Activated naive CD8-positive, alpha-beta T cell treated with anti-CD3 and anti-CD28 coated beads, Interleukin-2, amount 50 U/mL, for 24 hours (primary cell): Measurements from ENCODE around the gene WNK4.
"Not testable (repeated sequence)": the region's sequence is repeated elsewhere in the genome, so short reads cannot be mapped to it uniquely, and the experiment has no call there.

ENCODE experiments used
- ATAC-seq: fragments of 150-1000 bp; cut with Tn5 transposase; one replicate; pipeline ENCODE4 v1.10.0; 2021
- DNase-seq: peaks from one replicate; pipeline ENCODE4 v3.0.0; 2021
- H3K27ac Mint-ChIP-seq: one replicate; pipeline ENCODE4 v1.8.0; 2021; ENCODE audit warnings: mild to moderate bottlenecking, mixed read lengths
- H3K27me3 Mint-ChIP-seq: one replicate; pipeline ENCODE4 v1.8.0; 2021; ENCODE audit warnings: mixed read lengths
- H3K36me3 Mint-ChIP-seq: one replicate; pipeline ENCODE4 v1.8.0; 2021; ENCODE audit warnings: low read depth, mixed read lengths
- H3K4me1 Mint-ChIP-seq: one replicate; pipeline ENCODE4 v1.8.0; 2021; ENCODE audit warnings: mixed read lengths
- H3K4me3 Mint-ChIP-seq: one replicate; pipeline ENCODE4 v1.8.0; 2021; ENCODE audit warnings: mild to moderate bottlenecking, moderate library complexity, mixed read lengths
- H3K9me3 Mint-ChIP-seq: one replicate; pipeline ENCODE4 v1.8.0; 2021; ENCODE audit warnings: mixed read lengths

The WNK4 gene

DNA sequence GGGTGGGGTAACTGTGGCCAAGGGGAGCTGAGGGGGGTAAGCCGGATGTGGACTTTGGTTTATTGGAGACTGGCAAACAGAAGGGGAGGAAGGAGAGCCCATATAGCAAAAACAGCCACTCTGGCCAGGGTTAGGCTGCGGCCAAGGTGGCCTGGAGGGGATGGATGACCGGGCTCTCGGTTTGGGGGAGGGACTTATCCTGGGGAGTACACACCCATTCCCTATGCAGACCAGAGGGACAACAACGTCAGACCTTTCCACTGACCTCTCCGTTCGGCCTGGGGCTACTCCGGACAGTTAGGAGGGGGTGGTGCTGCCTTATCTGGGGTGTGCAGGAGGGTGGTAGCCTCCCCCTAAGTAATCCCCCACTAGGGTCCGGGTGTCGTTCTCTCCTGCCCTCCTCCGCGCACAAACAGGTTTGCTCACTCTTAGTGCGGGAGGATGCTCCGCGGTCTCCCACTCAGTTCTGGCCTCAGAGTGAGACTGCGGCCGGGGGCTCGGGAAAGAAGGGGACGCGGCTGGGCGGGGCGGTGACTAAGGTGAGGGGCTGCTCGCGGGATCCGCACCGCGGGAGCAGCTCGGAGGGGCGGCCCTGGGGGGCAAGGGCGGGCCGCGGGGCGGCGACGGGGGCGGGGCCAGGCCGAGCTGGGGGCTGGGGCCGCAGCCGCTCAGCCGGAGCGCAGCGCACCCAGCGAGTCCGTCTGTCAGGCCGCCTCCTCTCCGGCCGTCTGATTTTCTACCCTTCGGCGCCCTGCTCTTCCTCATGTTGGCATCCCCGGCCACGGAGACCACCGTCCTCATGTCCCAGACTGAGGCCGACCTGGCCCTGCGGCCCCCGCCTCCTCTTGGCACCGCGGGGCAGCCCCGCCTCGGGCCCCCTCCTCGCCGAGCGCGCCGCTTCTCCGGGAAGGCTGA is at the start of gene WNK4:
Gene WNK4, plus strand, starts transcription at position 675 of the 915 bp plus-strand sequence. Its CDS starts 89 bp downstream, at position 764.
- Mint-ChIP-seq H3K4me1 (peaks cover 21% of the 10 kb centered on the region), H3K9me3 (no peaks in the 10 kb centered on the region), H3K36me3 (peaks cover 27% of the 10 kb centered on the region), H3K27me3 (peaks cover 45% of the 10 kb centered on the region), H3K27ac (no peak within 1 kb of the TSS), H3K4me3 (no peak within 1 kb of the TSS)
- DNase-seq (no peak), ATAC-seq (no peak)

DNA sequence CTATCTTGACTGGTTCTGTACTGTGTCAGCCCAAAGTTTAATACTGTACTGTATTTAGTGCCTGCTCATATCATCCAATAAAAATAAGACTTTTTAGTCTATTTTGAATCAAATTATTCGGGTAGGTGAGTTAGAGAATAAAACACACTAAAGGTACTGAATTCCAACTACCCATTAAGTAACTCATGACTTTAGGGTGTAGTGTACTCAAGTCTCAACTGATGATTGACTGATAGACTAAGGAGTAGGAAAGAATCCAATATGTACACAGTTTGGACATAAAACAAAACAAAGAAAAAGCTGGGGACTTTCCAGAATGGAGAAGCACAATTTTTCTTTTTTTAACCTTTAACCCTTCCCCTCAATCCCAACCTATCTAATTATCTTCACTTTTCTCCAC is 39.7 kb upstream of the WNK4 start:
- no peaks in the 10 kb centered on the region for H3K9me3 Mint-ChIP-seq
- H3K27me3 Mint-ChIP-seq: peaks cover 6% of the 10 kb centered on the region
- DNase-seq (no peak), ATAC-seq (no peak)
- peaks cover 18% of the 10 kb centered on the region for H3K4me1 Mint-ChIP-seq
- no peak overlapping the region for H3K4me3 Mint-ChIP-seq
- no peaks in the 10 kb centered on the region for H3K36me3 Mint-ChIP-seq
- H3K27ac Mint-ChIP-seq: no peak overlapping the region

DNA sequence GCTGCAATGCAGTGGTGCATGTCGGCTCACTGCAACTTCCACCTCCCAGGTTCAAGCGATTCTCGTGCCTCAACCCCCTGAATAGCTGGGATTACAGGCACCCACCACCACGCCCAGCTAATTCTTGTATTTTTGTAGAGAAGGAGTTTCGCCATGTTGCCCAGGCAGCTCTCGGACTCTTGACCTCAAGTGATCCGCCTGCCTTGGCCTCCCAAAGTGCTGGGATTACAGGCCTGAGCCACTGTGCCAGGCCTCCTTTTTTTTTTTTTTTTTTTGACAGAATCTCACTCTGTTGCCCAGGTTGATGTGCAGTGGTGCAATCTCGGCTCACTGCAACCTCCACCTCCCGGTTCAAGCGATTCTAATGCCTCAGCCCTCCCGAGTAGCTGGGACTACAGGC is 37.5 kb upstream of the WNK4 start:
- H3K9me3 Mint-ChIP-seq, H3K27me3 Mint-ChIP-seq, H3K4me3 Mint-ChIP-seq, H3K36me3 Mint-ChIP-seq, DNase-seq, ATAC-seq: not testable (repeated sequence)
- H3K27ac Mint-ChIP-seq: peak overlapping the region; percentile 46
- H3K4me1 Mint-ChIP-seq: peaks cover 18% of the 10 kb centered on the region

DNA sequence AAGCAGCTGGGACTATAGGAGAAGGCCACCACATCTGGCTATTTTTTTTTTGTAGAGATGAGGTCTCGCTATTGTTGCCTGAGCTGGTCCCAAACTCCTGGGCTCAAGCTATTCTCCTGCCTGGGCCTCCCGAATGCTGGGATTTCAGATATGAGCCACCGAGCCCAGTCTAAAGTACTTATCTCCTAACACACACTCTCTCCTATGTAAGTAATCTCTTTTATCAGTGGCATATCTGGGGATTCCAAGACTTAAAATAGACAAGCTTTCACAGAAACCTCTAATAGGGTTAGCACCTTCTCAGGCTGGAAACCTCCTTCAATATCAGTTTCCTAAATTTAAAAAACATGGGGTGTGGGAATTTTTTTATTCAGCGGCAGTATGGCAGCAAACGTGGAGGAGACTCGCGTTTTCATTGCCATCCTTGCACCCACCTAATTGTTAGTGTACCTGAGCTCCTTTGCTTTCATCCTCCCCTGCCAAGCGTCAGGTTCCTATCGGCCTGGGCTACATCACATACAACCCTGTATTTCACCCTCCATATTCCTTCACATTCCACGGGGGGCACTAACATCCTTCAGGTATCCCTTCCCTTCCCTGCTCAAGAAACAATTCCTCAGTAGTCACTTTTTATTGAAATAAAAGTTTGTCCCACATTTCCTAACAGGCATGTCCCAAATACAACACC is 36.7 kb upstream of the WNK4 start:
- H3K4me1 Mint-ChIP-seq: peaks cover 18% of the 10 kb centered on the region
- H3K4me3 Mint-ChIP-seq: peak overlapping the region; percentile 91
- H3K27me3 Mint-ChIP-seq: peaks cover 11% of the 10 kb centered on the region
- no peak for DNase-seq
- no peak for ATAC-seq
- no peaks in the 10 kb centered on the region for H3K36me3 Mint-ChIP-seq
- H3K9me3 Mint-ChIP-seq: no peaks in the 10 kb centered on the region
- peak overlapping the region; percentile 95 for H3K27ac Mint-ChIP-seq

DNA sequence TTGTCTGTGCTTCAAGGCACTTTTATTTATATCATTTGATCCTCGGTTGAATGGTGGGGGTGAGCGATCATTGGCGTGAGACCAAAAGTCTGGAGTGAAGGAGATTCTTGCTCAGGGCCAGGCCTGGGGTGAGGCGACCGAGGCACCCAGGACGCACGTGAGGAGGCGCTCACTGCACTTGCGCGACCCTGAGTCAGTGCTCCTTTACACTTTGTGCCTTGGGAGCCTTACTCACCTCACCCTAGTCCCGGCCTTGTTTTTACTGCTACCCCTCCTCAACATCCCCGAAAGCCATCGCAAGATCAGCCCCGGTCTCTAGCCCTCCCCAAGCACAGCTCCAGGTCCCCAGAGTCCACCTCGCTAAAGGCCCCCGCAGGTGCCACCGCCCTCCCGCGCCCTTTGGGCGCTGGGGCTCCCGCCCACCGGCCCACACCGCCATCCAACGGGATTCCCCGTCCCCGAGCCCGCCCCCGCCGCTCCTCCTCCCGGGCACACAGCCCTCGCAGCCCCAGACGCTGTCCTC is 36.1 kb upstream of the WNK4 start:
- Mint-ChIP-seq H3K4me3 (peak overlapping the region; percentile 91), H3K9me3 (no peaks in the 10 kb centered on the region), H3K4me1 (peaks cover 18% of the 10 kb centered on the region), H3K27ac (peak overlapping the region; percentile 95), H3K36me3 (no peaks in the 10 kb centered on the region), H3K27me3 (peaks cover 16% of the 10 kb centered on the region)
- peak; percentile 90 for ATAC-seq
- DNase-seq: peak; percentile 75

DNA sequence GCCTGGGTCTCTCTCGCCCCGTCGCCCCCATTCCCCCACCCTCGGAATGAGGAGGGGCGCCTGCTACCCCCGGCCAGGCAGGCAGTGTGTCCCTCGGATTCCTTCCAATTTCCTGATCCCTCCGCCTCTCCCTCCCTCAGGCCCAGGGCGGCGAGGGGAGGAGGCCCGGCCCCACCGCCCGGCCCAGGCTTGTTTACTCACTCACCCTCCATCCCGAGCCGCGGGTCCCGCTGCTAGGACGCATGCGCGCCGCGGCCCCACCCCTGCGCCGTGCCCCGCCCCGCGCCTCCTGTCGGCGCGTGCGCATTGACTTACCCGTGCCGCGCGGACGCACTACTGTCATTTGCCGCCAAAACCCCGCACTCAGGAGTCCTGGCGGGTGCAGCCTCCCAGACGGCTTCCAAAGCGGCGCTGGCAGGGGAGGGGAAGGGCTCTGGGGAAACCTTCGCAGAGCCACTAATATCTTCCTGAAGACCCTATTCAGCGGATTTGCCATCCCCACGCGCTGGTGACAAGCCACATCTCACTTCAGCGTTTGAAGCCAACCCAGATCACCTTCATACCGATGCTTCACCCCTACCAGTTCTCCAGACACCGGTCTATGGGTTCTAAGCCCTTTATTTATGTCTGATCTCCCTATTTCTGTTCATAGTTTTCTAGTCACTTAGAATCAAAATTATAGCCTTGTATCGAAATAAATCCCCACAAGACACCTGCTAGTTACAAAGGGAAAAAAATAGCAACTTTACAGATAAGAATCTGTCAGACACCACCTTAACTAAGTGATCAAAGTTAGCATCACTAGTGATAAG is 35.4 kb upstream of the WNK4 start, which contains the start of gene EZH1:
Gene EZH1, minus strand, starts transcription at position 235 of the 812 bp plus-strand sequence. CDS start 16,099 bp downstream, outside the sequence.
- peaks cover 18% of the 10 kb centered on the region for H3K27me3 Mint-ChIP-seq
- peaks cover 18% of the 10 kb centered on the region for H3K4me1 Mint-ChIP-seq
- peak within 1 kb of the TSS; percentile 91 for H3K4me3 Mint-ChIP-seq
- H3K36me3 Mint-ChIP-seq: no peaks in the 10 kb centered on the region
- H3K9me3 Mint-ChIP-seq: no peaks in the 10 kb centered on the region
- peak; percentile 91 for DNase-seq
- ATAC-seq: peak; percentile 87
- peak within 1 kb of the TSS; percentile 95 for H3K27ac Mint-ChIP-seq

DNA sequence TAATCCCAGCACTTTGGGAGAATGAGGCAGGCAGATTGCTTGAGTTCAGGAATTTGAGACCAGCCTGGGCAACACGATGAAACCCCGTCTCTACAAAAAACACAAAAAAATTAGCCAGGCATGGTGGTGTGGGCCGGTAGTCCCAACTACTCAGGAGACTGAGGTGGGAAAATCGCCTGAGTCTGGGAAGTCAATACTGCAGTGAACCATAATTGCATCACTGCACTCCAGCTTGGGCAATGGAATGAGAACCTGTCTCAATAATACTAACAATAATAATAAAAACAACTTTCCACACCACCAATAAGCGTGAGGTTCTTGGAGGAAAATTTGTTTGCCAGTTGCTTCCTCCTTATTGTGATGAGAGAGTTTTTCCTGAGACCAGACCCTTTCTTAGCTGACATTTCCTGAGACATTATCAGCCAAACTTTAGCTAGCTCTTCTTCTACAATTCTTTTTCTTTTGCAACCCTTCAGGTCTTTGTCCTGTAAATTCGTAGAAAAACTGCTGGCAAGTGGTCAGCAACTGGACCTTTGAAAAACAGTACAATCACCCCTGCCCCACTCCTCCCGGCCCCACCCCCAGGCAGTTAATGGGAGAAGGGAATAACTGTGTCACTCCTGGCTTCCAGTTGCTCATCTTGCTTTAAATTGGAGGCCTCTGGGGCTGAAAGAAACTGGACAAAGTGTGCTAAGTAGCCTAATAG is 32.1 kb upstream of the WNK4 start:
- DNase-seq (no peak), ATAC-seq (no peak)
- Mint-ChIP-seq H3K9me3 (no peaks in the 10 kb centered on the region), H3K27ac (no peak overlapping the region), H3K4me1 (peaks cover 15% of the 10 kb centered on the region), H3K27me3 (peaks cover 31% of the 10 kb centered on the region), H3K4me3 (no peak overlapping the region), H3K36me3 (no peaks in the 10 kb centered on the region)

DNA sequence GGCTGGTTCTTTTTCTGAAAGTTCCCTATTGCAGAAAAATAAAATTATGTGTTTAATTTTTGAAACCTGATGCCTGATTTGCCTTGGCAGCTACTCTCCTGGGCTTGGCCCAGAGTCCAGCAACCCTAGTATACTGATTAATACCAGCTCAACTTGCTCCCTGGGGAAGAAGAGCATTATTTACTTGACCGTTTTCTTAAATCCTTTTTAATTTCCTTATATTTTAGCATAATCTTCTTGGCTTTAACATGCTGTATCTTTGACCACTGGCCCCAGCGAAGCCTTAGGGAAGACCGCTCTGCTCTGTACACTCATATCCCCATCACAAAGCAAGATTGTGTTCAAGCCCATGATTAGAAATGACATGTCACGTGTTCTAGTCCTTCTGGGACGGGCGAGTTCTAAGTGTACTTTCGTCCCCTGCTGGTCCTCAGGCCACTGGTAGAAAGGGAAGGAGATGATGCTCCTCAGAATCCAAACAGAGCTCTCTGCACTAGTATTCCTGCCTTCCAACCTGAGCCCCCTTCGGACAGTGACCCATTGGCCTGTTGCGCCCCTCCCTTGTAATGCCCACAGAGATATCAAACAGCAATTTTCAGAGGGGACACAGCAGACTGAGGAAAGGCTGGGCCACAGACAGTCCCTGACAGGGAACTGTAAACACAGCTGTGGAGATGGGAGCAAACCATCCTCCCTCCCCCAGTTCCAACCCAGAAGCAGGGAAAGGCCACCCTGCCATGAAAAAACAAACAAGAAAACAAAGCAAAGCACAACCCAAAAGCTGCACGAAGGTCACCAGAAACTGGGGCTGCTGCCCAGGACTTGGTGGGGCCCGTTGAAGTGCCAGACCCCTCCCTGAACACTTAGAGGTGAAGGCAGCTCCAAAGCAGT is 31.3 kb upstream of the WNK4 start:
- no peak for DNase-seq
- Mint-ChIP-seq H3K36me3 (no peaks in the 10 kb centered on the region), H3K4me3 (no peak overlapping the region), H3K27me3 (peaks cover 33% of the 10 kb centered on the region), H3K4me1 (peaks cover 8% of the 10 kb centered on the region), H3K9me3 (no peaks in the 10 kb centered on the region), H3K27ac (no peak overlapping the region)
- no peak for ATAC-seq

DNA sequence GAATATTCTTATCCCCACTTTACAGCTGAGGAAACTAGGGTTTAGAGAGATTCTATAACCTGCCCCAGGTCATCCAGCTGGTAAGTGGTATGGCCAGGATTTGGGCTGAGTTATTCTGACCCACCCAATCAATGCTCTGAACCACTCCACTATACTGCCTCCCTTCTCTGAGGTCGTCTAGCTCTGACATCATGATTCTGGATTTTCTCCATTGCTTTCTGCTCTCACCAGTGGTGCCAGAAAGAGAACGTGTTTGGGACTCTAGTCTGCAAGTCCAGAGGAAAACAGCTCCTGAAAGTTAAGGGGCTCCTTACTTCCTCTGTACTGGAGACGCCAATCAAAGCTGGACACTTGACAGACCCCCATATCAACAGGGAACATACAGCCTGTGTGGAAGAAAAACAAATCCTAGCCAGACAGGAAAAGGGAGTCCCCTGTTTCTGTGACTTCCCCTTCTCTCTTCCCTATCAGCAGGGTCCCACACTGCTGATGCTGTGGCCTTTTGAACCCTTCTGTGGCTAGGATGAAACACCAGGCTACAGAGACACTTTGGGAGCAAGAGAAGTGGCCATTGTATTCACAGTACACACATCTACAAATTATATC is 29.6 kb upstream of the WNK4 start:
- Mint-ChIP-seq H3K9me3 (no peaks in the 10 kb centered on the region), H3K4me3 (no peak overlapping the region), H3K27ac (no peak overlapping the region), H3K36me3 (no peaks in the 10 kb centered on the region), H3K4me1 (no peaks in the 10 kb centered on the region), H3K27me3 (peaks cover 34% of the 10 kb centered on the region)
- ATAC-seq (no peak), DNase-seq (no peak)

DNA sequence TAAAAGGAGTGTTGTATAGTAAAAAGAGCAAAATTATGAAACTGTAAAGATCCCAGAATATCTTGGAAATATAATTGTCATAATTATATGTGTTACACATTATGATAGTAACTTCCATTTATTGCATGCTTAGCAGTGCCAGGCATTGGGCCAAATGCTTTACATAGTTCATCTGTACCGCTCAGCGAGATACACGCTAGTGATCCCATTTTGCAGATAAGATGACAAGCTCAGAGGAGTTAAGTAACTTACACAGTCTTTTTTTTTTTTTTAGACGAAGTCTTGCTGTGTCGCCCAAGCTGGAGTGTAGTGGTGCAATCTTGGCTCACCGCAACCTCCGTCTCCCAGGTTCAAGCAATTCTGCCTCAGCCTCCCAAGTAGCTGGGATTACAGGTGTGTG is 28.8 kb upstream of the WNK4 start:
- ATAC-seq (no peak), DNase-seq (no peak)
- H3K9me3 Mint-ChIP-seq: no peaks in the 10 kb centered on the region
- H3K27me3 Mint-ChIP-seq: peaks cover 37% of the 10 kb centered on the region
- H3K4me1 Mint-ChIP-seq: no peaks in the 10 kb centered on the region
- H3K36me3 Mint-ChIP-seq: no peaks in the 10 kb centered on the region
- H3K4me3 Mint-ChIP-seq: no peak overlapping the region
- no peak overlapping the region for H3K27ac Mint-ChIP-seq

DNA sequence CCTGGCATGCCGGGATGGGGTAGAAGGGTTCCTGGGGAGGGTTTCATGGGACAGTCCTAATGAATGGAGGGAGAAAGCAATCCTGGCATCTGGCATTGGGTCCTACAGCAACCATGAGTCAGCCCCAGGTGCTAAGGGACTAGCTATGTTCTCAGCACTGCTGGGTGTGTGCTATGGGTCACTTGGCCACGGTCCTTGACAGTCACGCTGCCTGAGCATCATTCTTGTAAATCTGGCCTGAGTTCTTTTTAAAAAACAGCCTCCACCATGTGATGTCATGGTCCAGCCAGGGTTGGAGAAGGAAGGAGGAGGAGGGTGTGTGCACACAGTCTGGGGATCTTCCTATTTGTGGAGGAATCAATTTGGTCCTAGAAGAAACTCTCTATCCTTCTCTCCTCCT is 25.6 kb upstream of the WNK4 start:
- Mint-ChIP-seq H3K27me3 (peaks cover 39% of the 10 kb centered on the region), H3K4me1 (peaks cover 1% of the 10 kb centered on the region), H3K9me3 (no peaks in the 10 kb centered on the region), H3K27ac (no peak overlapping the region), H3K36me3 (no peaks in the 10 kb centered on the region), H3K4me3 (no peak overlapping the region)
- DNase-seq: no peak
- ATAC-seq: no peak

DNA sequence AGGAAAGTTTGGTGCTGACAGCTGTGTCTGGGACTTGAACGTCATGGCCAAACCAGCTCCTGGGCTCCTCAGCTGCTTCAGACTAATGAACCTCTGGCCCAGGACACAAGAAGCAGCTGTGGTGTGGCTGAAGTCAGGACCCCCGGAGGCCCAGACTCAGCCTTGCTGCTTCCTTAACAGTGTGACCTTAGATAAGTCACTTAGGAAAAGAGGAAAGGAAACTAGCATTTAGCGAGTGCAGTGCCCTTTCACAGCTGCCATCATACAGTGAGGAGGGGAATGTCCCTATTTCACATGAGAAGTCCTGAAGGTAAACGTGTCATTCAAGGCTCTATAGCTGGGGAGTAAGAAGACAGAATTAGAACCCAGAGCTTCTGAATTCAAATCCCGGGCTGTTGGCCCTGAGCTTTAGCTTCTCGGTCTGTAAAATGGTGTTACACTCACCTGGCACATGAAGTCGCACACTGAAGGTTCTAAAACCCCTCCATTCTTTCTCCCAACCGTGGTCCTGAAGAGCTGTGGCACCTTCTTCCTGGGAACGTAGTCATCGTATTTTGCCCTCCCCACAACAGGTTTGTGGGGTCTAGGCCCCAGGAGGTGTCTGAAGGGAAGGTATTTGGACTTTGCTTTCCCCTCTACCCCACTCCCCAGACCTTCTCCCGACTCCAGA is 20.3 kb upstream of the WNK4 start:
- Mint-ChIP-seq H3K4me3 (no peak overlapping the region), H3K27ac (no peak overlapping the region), H3K36me3 (no peaks in the 10 kb centered on the region), H3K27me3 (peaks cover 50% of the 10 kb centered on the region), H3K9me3 (no peaks in the 10 kb centered on the region), H3K4me1 (peaks cover 9% of the 10 kb centered on the region)
- DNase-seq (no peak), ATAC-seq (peak; percentile 76)
